Measurements from ENCODE around the gene OSBPL7. TPM values are rescaled to one million over a fixed set of nuclear protein-coding genes. Genes with fewer than 3 reads are reported as not detected.

Gene OSBPL7
- total RNA-seq, 1 donor from 2014 or later = 21.4 TPM

DNA sequence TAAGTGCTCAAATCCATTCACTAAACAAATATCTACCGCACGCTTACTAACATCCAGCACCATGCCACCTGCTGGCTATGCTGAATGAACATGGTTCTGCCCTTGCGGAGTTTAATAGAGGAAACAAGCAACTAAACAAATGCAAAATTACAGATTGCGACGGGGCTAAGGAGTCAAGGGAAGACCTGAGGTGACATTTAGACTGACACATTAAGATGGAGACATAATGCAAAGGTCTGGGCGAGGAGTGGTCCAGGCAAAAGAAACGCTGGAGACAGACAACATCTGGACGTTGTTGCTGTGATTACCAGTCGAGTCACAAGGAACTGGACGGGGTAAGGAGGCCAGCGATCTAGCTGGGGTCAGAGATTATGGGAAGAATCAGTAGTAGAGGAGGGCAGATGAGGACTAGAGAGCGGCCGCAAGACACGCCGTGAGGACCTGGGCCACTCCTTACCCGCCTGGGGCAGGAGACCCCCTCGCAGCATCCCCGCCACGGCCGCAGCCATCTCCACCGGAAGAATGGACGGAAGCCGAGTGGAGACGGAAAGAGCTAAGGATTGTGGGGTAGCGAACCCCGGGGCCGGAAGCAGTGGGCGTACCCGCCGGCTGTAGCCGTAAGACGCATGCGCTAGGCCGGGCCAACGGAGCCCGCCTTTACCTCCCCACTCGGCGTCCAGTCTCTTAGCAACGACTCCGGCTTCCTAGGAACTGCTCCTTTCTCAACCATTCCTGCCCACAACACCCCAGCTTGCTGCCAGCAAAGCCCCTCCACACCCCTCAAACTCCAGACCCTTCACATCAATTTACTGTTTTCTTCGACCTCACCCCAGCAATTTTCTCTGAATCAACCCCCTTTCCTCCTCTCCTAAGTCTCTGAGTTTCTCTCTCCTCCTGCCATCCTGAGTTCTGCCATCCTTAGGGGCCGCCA, 9.7 kb upstream of the OSBPL7 start, which contains the start of the genes LRRC46 and MRPL10:
LRRC46 (plus strand) TSS at position 668 of the 931 bp plus-strand sequence. CDS start 320 bp downstream, outside the sequence.
MRPL10 (minus strand) TSS at position 539 of the 931 bp plus-strand sequence; CDS start at position 509, 30 bp downstream.
- FAIRE-seq = peak; percentile 26
- peak within 1 kb of the TSS; percentile 76 for H3K27ac ChIP-seq (ENCODE audit: low read depth, low read length)

DNA sequence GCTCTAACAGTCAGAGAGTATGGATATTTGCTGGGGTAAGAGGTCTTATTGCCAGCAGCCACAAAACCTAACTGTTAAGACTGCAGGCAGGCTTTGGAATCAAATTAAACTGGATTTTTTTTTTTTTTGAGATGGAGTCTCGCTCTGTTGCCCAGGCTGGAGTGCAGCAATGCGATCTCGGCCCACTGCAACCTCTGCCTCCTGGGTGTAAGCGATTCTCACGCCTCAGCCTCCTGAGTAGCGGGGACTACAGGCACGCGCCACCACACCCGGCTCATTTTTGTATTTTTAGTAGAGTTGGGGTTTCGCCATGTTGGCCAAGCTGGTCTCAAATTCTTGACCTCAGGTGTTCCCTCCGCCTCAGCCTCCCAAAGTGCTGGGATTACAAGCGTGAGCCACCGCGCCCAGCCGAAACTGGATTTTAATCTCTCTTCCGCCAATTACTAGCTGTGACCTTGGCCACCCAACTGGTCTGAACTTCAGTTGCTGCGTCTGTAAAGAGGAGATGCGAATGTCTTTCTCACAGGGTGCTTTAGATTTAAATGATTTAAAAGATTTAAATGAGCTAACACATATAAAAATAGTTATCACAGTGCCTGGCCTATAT, 8.9 kb upstream of the OSBPL7 start:
- DNase-seq (ENCODE audit: low read depth) (no peak), FAIRE-seq (no peak)
- peak overlapping the region; percentile 88 for H3K4me2 ChIP-seq (ENCODE audit: low read length)
- H3K27me3 ChIP-seq (ENCODE audit: insufficient read depth, low read length) = no peaks in the 10 kb centered on the region
- Mint-ChIP-seq H3K27me3 (ENCODE audit: low read depth, unreplicated experiment) (no peaks in the 10 kb centered on the region), H3K9me3 (ENCODE audit: unreplicated experiment) (no peaks in the 10 kb centered on the region), H3K4me3 (ENCODE audit: unreplicated experiment) (peak overlapping the region; percentile 98), H3K27ac (ENCODE audit: unreplicated experiment) (peak overlapping the region; percentile 90), H3K4me1 (ENCODE audit: low read depth, unreplicated experiment) (peaks cover 9% of the 10 kb centered on the region), H3K36me3 (ENCODE audit: low read depth, unreplicated experiment) (peaks cover 22% of the 10 kb centered on the region)
- no peaks in the 10 kb centered on the region for H4K20me1 ChIP-seq (ENCODE audit: insufficient read depth, low read length)
- H3K79me2 ChIP-seq (ENCODE audit: insufficient read depth, low read length) = peaks cover 26% of the 10 kb centered on the region
- H3K27ac ChIP-seq (ENCODE audit: low read depth, low read length) = no peak overlapping the region
- peaks cover 18% of the 10 kb centered on the region for H3K36me3 ChIP-seq (ENCODE audit: insufficient read depth, low read length)
- H3K4me1 ChIP-seq (ENCODE audit: insufficient read depth, low read length) = peaks cover 11% of the 10 kb centered on the region
- no peaks in the 10 kb centered on the region for H3K9me3 ChIP-seq (ENCODE audit: insufficient read depth, low read depth, low read length)
- H3K9ac ChIP-seq (ENCODE audit: low read length) = peak overlapping the region; percentile 87
- no peak overlapping the region for H2AFZ ChIP-seq (ENCODE audit: low read depth, low read length)
- H3K4me3 ChIP-seq (ENCODE audit: insufficient read depth, low read depth, low read length) = peak overlapping the region; percentile 92
- TF ChIP-seq EZH2 (IDR thresholded peaks at IDR 0.05; ENCODE audit: insufficient read depth, low read length) = no peak
- TF ChIP-seq, protein P1, sequence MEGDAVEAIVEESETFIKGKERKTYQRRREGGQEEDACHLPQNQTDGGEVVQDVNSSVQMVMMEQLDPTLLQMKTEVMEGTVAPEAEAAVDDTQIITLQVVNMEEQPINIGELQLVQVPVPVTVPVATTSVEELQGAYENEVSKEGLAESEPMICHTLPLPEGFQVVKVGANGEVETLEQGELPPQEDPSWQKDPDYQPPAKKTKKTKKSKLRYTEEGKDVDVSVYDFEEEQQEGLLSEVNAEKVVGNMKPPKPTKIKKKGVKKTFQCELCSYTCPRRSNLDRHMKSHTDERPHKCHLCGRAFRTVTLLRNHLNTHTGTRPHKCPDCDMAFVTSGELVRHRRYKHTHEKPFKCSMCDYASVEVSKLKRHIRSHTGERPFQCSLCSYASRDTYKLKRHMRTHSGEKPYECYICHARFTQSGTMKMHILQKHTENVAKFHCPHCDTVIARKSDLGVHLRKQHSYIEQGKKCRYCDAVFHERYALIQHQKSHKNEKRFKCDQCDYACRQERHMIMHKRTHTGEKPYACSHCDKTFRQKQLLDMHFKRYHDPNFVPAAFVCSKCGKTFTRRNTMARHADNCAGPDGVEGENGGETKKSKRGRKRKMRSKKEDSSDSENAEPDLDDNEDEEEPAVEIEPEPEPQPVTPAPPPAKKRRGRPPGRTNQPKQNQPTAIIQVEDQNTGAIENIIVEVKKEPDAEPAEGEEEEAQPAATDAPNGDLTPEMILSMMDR (IDR thresholded peaks at IDR 0.05; ENCODE audit: insufficient read depth, low read depth, low read length) = no peak

More for the DNA sequence above, 9.7 kb upstream of the OSBPL7 start, which contains the start of the genes LRRC46 and MRPL10:
- peak within 1 kb of the TSS; percentile 92 for H3K4me3 ChIP-seq (ENCODE audit: insufficient read depth, low read depth, low read length)
- peak within 1 kb of the TSS; percentile 79 for H2AFZ ChIP-seq (ENCODE audit: low read depth, low read length)
- Mint-ChIP-seq H3K9me3 (ENCODE audit: unreplicated experiment) (no peaks in the 10 kb centered on the region), H3K4me1 (ENCODE audit: low read depth, unreplicated experiment) (peaks cover 9% of the 10 kb centered on the region), H3K27ac (ENCODE audit: unreplicated experiment) (peak within 1 kb of the TSS; percentile 90), H3K4me3 (ENCODE audit: unreplicated experiment) (peak within 1 kb of the TSS; percentile 98), H3K36me3 (ENCODE audit: low read depth, unreplicated experiment) (peaks cover 28% of the 10 kb centered on the region), H3K27me3 (ENCODE audit: low read depth, unreplicated experiment) (no peaks in the 10 kb centered on the region)
- H3K79me2 ChIP-seq (ENCODE audit: insufficient read depth, low read length) = peaks cover 26% of the 10 kb centered on the region
- H3K4me2 ChIP-seq (ENCODE audit: low read length) = peak within 1 kb of the TSS; percentile 88
- DNase-seq (ENCODE audit: low read depth) = peak; percentile 82
- no peaks in the 10 kb centered on the region for H3K27me3 ChIP-seq (ENCODE audit: insufficient read depth, low read length)
- H4K20me1 ChIP-seq (ENCODE audit: insufficient read depth, low read length) = no peaks in the 10 kb centered on the region
- TF ChIP-seq EZH2 (IDR thresholded peaks at IDR 0.05; ENCODE audit: insufficient read depth, low read length) = no peak
- TF ChIP-seq, protein P1 (IDR thresholded peaks at IDR 0.05; ENCODE audit: insufficient read depth, low read depth, low read length) = peak; percentile 57
- H3K9me3 ChIP-seq (ENCODE audit: insufficient read depth, low read depth, low read length) = no peaks in the 10 kb centered on the region
- H3K36me3 ChIP-seq (ENCODE audit: insufficient read depth, low read length) = peaks cover 15% of the 10 kb centered on the region
- H3K9ac ChIP-seq (ENCODE audit: low read length) = peak within 1 kb of the TSS; percentile 87
- peaks cover 11% of the 10 kb centered on the region for H3K4me1 ChIP-seq (ENCODE audit: insufficient read depth, low read length)

All from astrocyte (in vitro differentiated cells and primary cell).